H1 (cell line): Measurements from ENCODE around the gene ADAMTSL2.

Experiments used
- CHD2 ChIP-seq: IDR thresholded peaks from 2 replicates; pipeline ENCODE4 v1.6.1; 2012; ENCODE audit warnings: low read length, improper control_type of control experiment
- EP300 ChIP-seq, 2 experiments: IDR thresholded peaks; 1 replicate in 1 of 2; 2 replicates in 1 of 2; pipeline ENCODE4 v1.6.1; 2011 to 2012; ENCODE audit warnings: low read depth in 2 of 2, low read length in 2 of 2, mild to moderate bottlenecking in 2 of 2, borderline replicate concordance in 1 of 2, inconsistent platforms in 1 of 2, moderate library complexity in 1 of 2
- YY1 ChIP-seq: IDR thresholded peaks from 2 replicates; pipeline ENCODE4 v1.6.1; 2011; ENCODE audit warnings: low read depth, mild to moderate bottlenecking, low read length

GRCh38 chr9:133519693-133520092 is 14.8 kb upstream of the ADAMTSL2 start:
- TF ChIP-seq EP300 (IDR thresholded peaks at IDR 0.05; ENCODE audit: borderline replicate concordance in 1 of 2, low read depth in 2 of 2, low read length in 2 of 2), result no peak
- TF ChIP-seq YY1, result no peak
- TF ChIP-seq CHD2, result no peak
